Neural progenitor cell (in vitro differentiated cells): Measurements from ENCODE around the gene OR2T34.
"Not testable (repeated sequence)": the region's sequence is repeated elsewhere in the genome, so short reads cannot be mapped to it uniquely, and the experiment has no call there.

Source experiments
- EZH2phosphoT487 ChIP-seq: fragments of 200-600 bp; sonication (generic); IDR thresholded peaks from 2 replicates; pipeline ENCODE4 v1.6.1; 2017; ENCODE audit warnings: antibody characterized with exemption
- TF ChIP-seq, protein P1 (sequence below): fragments of 200-600 bp; sonication (generic); IDR thresholded peaks from 2 replicates; pipeline ENCODE4 v1.5.1; 2017; ENCODE audit warnings: antibody characterized with exemption, mild to moderate bottlenecking

- TF ChIP-seq, protein P1, sequence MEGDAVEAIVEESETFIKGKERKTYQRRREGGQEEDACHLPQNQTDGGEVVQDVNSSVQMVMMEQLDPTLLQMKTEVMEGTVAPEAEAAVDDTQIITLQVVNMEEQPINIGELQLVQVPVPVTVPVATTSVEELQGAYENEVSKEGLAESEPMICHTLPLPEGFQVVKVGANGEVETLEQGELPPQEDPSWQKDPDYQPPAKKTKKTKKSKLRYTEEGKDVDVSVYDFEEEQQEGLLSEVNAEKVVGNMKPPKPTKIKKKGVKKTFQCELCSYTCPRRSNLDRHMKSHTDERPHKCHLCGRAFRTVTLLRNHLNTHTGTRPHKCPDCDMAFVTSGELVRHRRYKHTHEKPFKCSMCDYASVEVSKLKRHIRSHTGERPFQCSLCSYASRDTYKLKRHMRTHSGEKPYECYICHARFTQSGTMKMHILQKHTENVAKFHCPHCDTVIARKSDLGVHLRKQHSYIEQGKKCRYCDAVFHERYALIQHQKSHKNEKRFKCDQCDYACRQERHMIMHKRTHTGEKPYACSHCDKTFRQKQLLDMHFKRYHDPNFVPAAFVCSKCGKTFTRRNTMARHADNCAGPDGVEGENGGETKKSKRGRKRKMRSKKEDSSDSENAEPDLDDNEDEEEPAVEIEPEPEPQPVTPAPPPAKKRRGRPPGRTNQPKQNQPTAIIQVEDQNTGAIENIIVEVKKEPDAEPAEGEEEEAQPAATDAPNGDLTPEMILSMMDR, result not testable (repeated sequence)
- TF ChIP-seq EZH2phosphoT487, result not testable (repeated sequence)
These were observed 701 bp downstream of the OR2T34 start for GRCh38 chr1:248573856-248574255.
